GM21723 (cell line): ENCODE results near the gene GAS2L1.

Experiments used
- ATAC-seq: cut with Tn5 transposase; IDR thresholded peaks from one replicate; pipeline ENCODE4 v1.9.1; 2021; ENCODE audit warnings: mild to moderate bottlenecking, moderate library complexity; ENCODE audit not compliant: unreplicated experiment

GAS2L1 gene

GRCh38 chr22:29325785-29326315 is 19.4 kb downstream of the GAS2L1 start:
- ATAC-seq, result no peak

- ATAC-seq, result no peak
Observed at GRCh38 chr22:29326481-29326880, 20.0 kb downstream of the GAS2L1 start.

GRCh38 chr22:29327089-29327764 is 20.8 kb downstream of the GAS2L1 start:
- no peak for ATAC-seq

- ATAC-seq, result no peak
Observed at GRCh38 chr22:29328055-29328454, 21.6 kb downstream of the GAS2L1 start.

GRCh38 chr22:29328566-29329500 is 22.4 kb downstream of the GAS2L1 start:
- ATAC-seq, result no peak

- no peak for ATAC-seq
Observed at GRCh38 chr22:29329581-29329980, 23.1 kb downstream of the GAS2L1 start.

GRCh38 chr22:29330291-29330690 is 23.8 kb downstream of the GAS2L1 start:
- ATAC-seq, result no peak

GRCh38 chr22:29330753-29331152 is 24.3 kb downstream of the GAS2L1 start:
- ATAC-seq, result no peak

GRCh38 chr22:29331213-29331612 is 24.8 kb downstream of the GAS2L1 start:
- no peak for ATAC-seq

GRCh38 chr22:29331658-29332300 is 25.3 kb downstream of the GAS2L1 start:
- ATAC-seq, result no peak

GRCh38 chr22:29332886-29333496 is 26.5 kb downstream of the GAS2L1 start:
- ATAC-seq, result no peak

GRCh38 chr22:29334148-29334547 is 27.7 kb downstream of the GAS2L1 start:
- ATAC-seq, result no peak

- ATAC-seq, result no peak
Observed at GRCh38 chr22:29334696-29335344, 28.4 kb downstream of the GAS2L1 start.

- no peak for ATAC-seq
Observed at GRCh38 chr22:29335656-29336055, 29.2 kb downstream of the GAS2L1 start.

- ATAC-seq, result no peak
Observed at GRCh38 chr22:29336751-29337490, 30.5 kb downstream of the GAS2L1 start.

GRCh38 chr22:29337631-29338284 is 31.3 kb downstream of the GAS2L1 start:
- ATAC-seq, result no peak

- ATAC-seq, result no peak
Observed at GRCh38 chr22:29338398-29338797, 31.9 kb downstream of the GAS2L1 start.

- no peak for ATAC-seq
Observed at GRCh38 chr22:29339381-29340235, 33.2 kb downstream of the GAS2L1 start.
